ENCODE data around the gene SLX4IP. TPM values are rescaled to one million over a fixed set of nuclear protein-coding genes. Genes with fewer than 3 reads are reported as not detected.

Gene SLX4IP
- total RNA-seq, 1 experiment from 2014 or later: 11.1 TPM

GRCh38 chr20:10461495-10461894 is 26.4 kb downstream of the SLX4IP start:
- Histone ChIP-seq H3K9me2 (ENCODE audit: insufficient read depth) (no peaks in the 10 kb centered on the region), H4K20me1 (ENCODE audit: insufficient read depth) (no peaks in the 10 kb centered on the region), H2AFZ (ENCODE audit: low read depth, low read length, poor library complexity, severe bottlenecking) (no peak overlapping the region), H3K27me3 (ENCODE audit: insufficient read depth, low read length) (no peaks in the 10 kb centered on the region), H3K4me1 (ENCODE audit: control insufficient read depth in 1 of 2, insufficient read depth in 2 of 2, low read length in 2 of 2) (no peaks in the 10 kb centered on the region; a peak in 1 of 4 replicates), H3K4me3 (replicated peaks in 1 of 2; ENCODE audit: low read depth in 1 of 2, low read length in 2 of 2) (no peak overlapping the region), H3K79me2 (ENCODE audit: insufficient read depth, low read length) (peaks cover 15% of the 10 kb centered on the region), H3K4me2 (ENCODE audit: low read length) (no peak overlapping the region), H3K36me3 (ENCODE audit: control insufficient read depth in 1 of 2, insufficient read depth in 2 of 2, low read length in 2 of 2) (0 out of 4 replicates have a peak, but pooled peaks cover 0 to 3% of the 10 kb centered on the region in 2 experiments), H3K27ac (ENCODE audit: low read depth, low read length) (no peak overlapping the region), H3K9me3 (ENCODE audit: control insufficient read depth in 1 of 2, insufficient read depth in 1 of 2, low read depth in 1 of 2, low read length in 2 of 2) (no peaks in the 10 kb centered on the region), H3K9ac (ENCODE audit: low read length) (no peak overlapping the region)
- intact Hi-C loops (cut with micrococcal nuclease): loop anchor here (10.0 kb wide), 1 partner anchor 813 kb away; no protein-coding TSS in a partner anchor
- RAD21 ChIA-PET (ENCODE audit: low non-redundant PET in 1 of 2, low total read pairs in 2 of 2, uncharacterized antibody in 2 of 2, unreplicated experiment in 2 of 2): no interaction called here
- TF ChIP-seq TCF7L2 (IDR thresholded peaks at IDR 0.05; ENCODE audit: borderline replicate concordance, extremely low read depth, insufficient read depth, insufficient read length) (no peak), CBX3 (IDR thresholded peaks at IDR 0.05; ENCODE audit: low read depth) (no peak), CEBPB (IDR thresholded peaks at IDR 0.05; ENCODE audit: low read depth) (no peak), SRF (IDR thresholded peaks at IDR 0.05; ENCODE audit: low read depth) (no peak), RAD21 (IDR thresholded peaks at IDR 0.05; ENCODE audit: low read depth) (no peak), ELF1 (IDR thresholded peaks at IDR 0.05; ENCODE audit: borderline replicate concordance, low read depth) (no peak), SP1 (IDR thresholded peaks at IDR 0.05; ENCODE audit: low read depth) (no peak)
- ATAC-seq (no peak), DNase-seq (ENCODE audit: low read depth, low spot score) (no peak)
- no TSS peak for BruUV-seq (replicated peaks)
- CTCF ChIA-PET: no interaction called here
- POLR2A ChIA-PET: no interaction called here

- Histone ChIP-seq H3K27ac (ENCODE audit: low read depth, low read length) (no peak overlapping the region), H3K4me2 (ENCODE audit: low read length) (no peak overlapping the region), H3K9me2 (ENCODE audit: insufficient read depth) (no peaks in the 10 kb centered on the region), H4K20me1 (ENCODE audit: insufficient read depth) (no peaks in the 10 kb centered on the region), H3K27me3 (ENCODE audit: insufficient read depth, low read length) (no peaks in the 10 kb centered on the region), H3K4me1 (ENCODE audit: control insufficient read depth in 1 of 2, insufficient read depth in 2 of 2, low read length in 2 of 2) (peaks cover 6 to 8% of the 10 kb centered on the region in 2 experiments; a peak in 3 of 4 replicates), H2AFZ (ENCODE audit: low read depth, low read length, poor library complexity, severe bottlenecking) (no peak overlapping the region), H3K9me3 (ENCODE audit: control insufficient read depth in 1 of 2, insufficient read depth in 1 of 2, low read depth in 1 of 2, low read length in 2 of 2) (no peaks in the 10 kb centered on the region), H3K4me3 (replicated peaks in 1 of 2; ENCODE audit: low read depth in 1 of 2, low read length in 2 of 2) (no peak overlapping the region), H3K9ac (ENCODE audit: low read length) (no peak overlapping the region), H3K36me3 (ENCODE audit: control insufficient read depth in 1 of 2, insufficient read depth in 2 of 2, low read length in 2 of 2) (0 out of 4 replicates have a peak, but pooled peaks cover 0 to 3% of the 10 kb centered on the region in 2 experiments), H3K79me2 (ENCODE audit: insufficient read depth, low read length) (peaks cover 9% of the 10 kb centered on the region; the same call in 1 of the 2 replicates)
- ChIA-PET POLR2A (no interaction called here), CTCF (interaction anchor here (1.1 kb wide), 1 partner anchor 9 kb away, joined by 3 read pairs; no protein-coding TSS in a partner anchor), RAD21 (ENCODE audit: low non-redundant PET in 1 of 2, low total read pairs in 2 of 2, uncharacterized antibody in 2 of 2, unreplicated experiment in 2 of 2) (no interaction called here)
- TF ChIP-seq CBX3 (IDR thresholded peaks at IDR 0.05; ENCODE audit: low read depth): no peak
- no peak for TF ChIP-seq ELF1 (IDR thresholded peaks at IDR 0.05; ENCODE audit: borderline replicate concordance, low read depth)
- no peak for TF ChIP-seq EZH2phosphoT487 (IDR thresholded peaks at IDR 0.05; ENCODE audit: borderline replicate concordance)
- no peak for TF ChIP-seq TCF7L2 (IDR thresholded peaks at IDR 0.05; ENCODE audit: borderline replicate concordance, extremely low read depth, insufficient read depth, insufficient read length)
- no peak for TF ChIP-seq SRF (IDR thresholded peaks at IDR 0.05; ENCODE audit: low read depth)
- no peak for TF ChIP-seq POLR2A (IDR thresholded peaks at IDR 0.05; ENCODE audit: borderline replicate concordance, extremely low read depth, insufficient read depth, insufficient read length)
- no peak for TF ChIP-seq FOSL1 (IDR thresholded peaks at IDR 0.05; ENCODE audit: low read depth)
- no peak for TF ChIP-seq CEBPB (IDR thresholded peaks at IDR 0.05; ENCODE audit: low read depth)
- TF ChIP-seq ZBTB33 (IDR thresholded peaks at IDR 0.05; ENCODE audit: extremely low read depth, insufficient replicate concordance, low read length): no peak
- TF ChIP-seq SP1 (IDR thresholded peaks at IDR 0.05; ENCODE audit: low read depth): no peak
- no peak for TF ChIP-seq POLR2AphosphoS5 (IDR thresholded peaks at IDR 0.05; ENCODE audit: low read depth, low read length)
- no peak for TF ChIP-seq MAX (IDR thresholded peaks at IDR 0.05)
- TF ChIP-seq ATF3 (IDR thresholded peaks at IDR 0.05): no peak
- no peak for TF ChIP-seq EGR1 (IDR thresholded peaks at IDR 0.05; ENCODE audit: low read depth)
- ATAC-seq: no peak
- no peak for DNase-seq (ENCODE audit: low read depth, low spot score)
- no TSS peak for BruUV-seq (replicated peaks)
- intact Hi-C loops (cut with micrococcal nuclease): loop anchor here (10.0 kb wide), 1 partner anchor 812 kb away; no protein-coding TSS in a partner anchor
These were observed 27.4 kb downstream of the SLX4IP start for GRCh38 chr20:10462516-10462915.

Measured in HCT116 (cell line).